GM12878 (cell line): ENCODE measurements around the gene SPOCD1. TPM values are rescaled to one million over a fixed set of nuclear protein-coding genes. Genes with fewer than 3 reads are reported as not detected.

ENCODE experiments used
- ATAC-seq: fragments of 200-7000 bp; cut with Tn5 transposase; 3 replicates; pipeline ENCODE4 v1.9.1; 2020; ENCODE audit warnings: mild to moderate bottlenecking, moderate library complexity
- BruUV-seq: library from RNA; stranded (reverse); fragments of 400-500 nt; replicated peaks from 2 replicates; lab custom pipeline; 2021; lab: Mats Ljungman, UMichigan
- CTCF ChIA-PET: fragments of 300-600 bp; sonication (Branson Sonifier 250); formaldehyde crosslinking; extraction: SDS; loops from one replicate; lab custom pipeline; 2021; ENCODE audit warnings: inconsistent platforms; lab: Yijun Ruan, JAX
- POLR2A ChIA-PET: fragments of 350-600 bp; formaldehyde crosslinking; extraction: SDS; loops from one replicate; lab custom pipeline; 2021; ENCODE audit warnings: inconsistent platforms; lab: Charles Lee
- RAD21 ChIA-PET: fragments of 300-600 bp; sonication (Branson Sonifier 250); formaldehyde crosslinking; loops from one replicate; lab custom pipeline; 2023; ENCODE audit warnings: antibody characterized with exemption; ENCODE audit not compliant: unreplicated experiment; lab: Charles Lee
- SMC1A ChIA-PET: fragments of 300-600 bp; sonication (Branson Sonifier 250); formaldehyde crosslinking; loops from one replicate; lab custom pipeline; 2023; ENCODE audit not compliant: unreplicated experiment, uncharacterized antibody; lab: Charles Lee
- DNase-seq: peaks from one replicate; pipeline ENCODE4 v3.0.0-alpha.2; 2011; ENCODE audit warnings: low read depth, low spot score
- FAIRE-seq: peaks from 3 replicates; lab custom pipeline; 2011; peaks lifted over from hg19 to GRCh38; lab: Jason Lieb, UNC
- H2AFZ ChIP-seq: 2 replicates; pipeline ENCODE4 v1.6.0; 2011; ENCODE audit warnings: low read depth, low read length, control low read depth; ENCODE audit not compliant: control insufficient read depth
- H3K27ac ChIP-seq: 2 replicates; pipeline ENCODE4 v1.5.1; 2011; ENCODE audit warnings: control low read depth; ENCODE audit not compliant: control insufficient read depth, insufficient read depth
- H3K27me3 ChIP-seq, 2 experiments: replicated peaks in 1 of 2; 2 replicates each; pipeline versions ENCODE4 v1.6.0 to v1.6.1; 2011; ENCODE audit warnings: low read length in 1 of 2; ENCODE audit not compliant: control insufficient read depth in 2 of 2, insufficient read depth in 2 of 2
- H3K36me3 ChIP-seq, 2 experiments: 2 replicates each; pipeline ENCODE4 v1.5.1; 2011; ENCODE audit warnings: low read length in 1 of 2; ENCODE audit not compliant: control insufficient read depth in 2 of 2, insufficient read depth in 2 of 2
- H3K4me1 ChIP-seq: 2 replicates; pipeline ENCODE4 v1.6.1; 2011; ENCODE audit warnings: mild to moderate bottlenecking, low read length, moderate library complexity, mixed read lengths; ENCODE audit not compliant: control insufficient read depth, insufficient read depth
- H3K4me2 ChIP-seq: 2 replicates; pipeline ENCODE4 v1.6.0; 2011; ENCODE audit warnings: control low read depth; ENCODE audit not compliant: control insufficient read depth, insufficient read depth
- H3K4me3 ChIP-seq: fragments of 200-600 bp; sonication (generic); 2 replicates; pipeline ENCODE4 v1.5.1; 2016
- H3K79me2 ChIP-seq: 2 replicates; pipeline ENCODE4 v1.6.0; 2011; ENCODE audit warnings: low read length; ENCODE audit not compliant: control insufficient read depth, insufficient read depth
- H3K9ac ChIP-seq: 2 replicates; pipeline ENCODE4 v1.8.0; 2011; ENCODE audit warnings: low read length, control low read depth, mixed read lengths; ENCODE audit not compliant: control insufficient read depth, insufficient read depth
- H3K9me3 ChIP-seq: replicated peaks from 3 replicates; pipeline ENCODE4 v1.5.1; 2011; ENCODE audit warnings: mild to moderate bottlenecking, low read length; ENCODE audit not compliant: control insufficient read depth, insufficient read depth
- H4K20me1 ChIP-seq: 2 replicates; pipeline ENCODE4 v1.6.0; 2011; ENCODE audit not compliant: control insufficient read depth, insufficient read depth
- BRCA1 ChIP-seq: IDR thresholded peaks from 2 replicates; pipeline ENCODE4 v1.6.1; 2011; ENCODE audit warnings: low read depth, low read length, improper control_type of control experiment
- CBFB ChIP-seq: IDR thresholded peaks from 2 replicates; pipeline ENCODE4 v1.6.1; 2016; ENCODE audit warnings: antibody characterized with exemption, low read depth
- MEF2B ChIP-seq: fragments of 450-650 bp; IDR thresholded peaks from 2 replicates; pipeline ENCODE4 v1.6.1; 2018; ENCODE audit warnings: mild to moderate bottlenecking, moderate library complexity; ENCODE audit not compliant: partially characterized antibody, poor library complexity, severe bottlenecking
- MLLT1 ChIP-seq: fragments of 450-650 bp; IDR thresholded peaks from 2 replicates; pipeline ENCODE4 v1.6.1; 2016; ENCODE audit warnings: mild to moderate bottlenecking
- PRDM15 ChIP-seq: fragments of 450-650 bp; formaldehyde crosslinking; IDR thresholded peaks from 2 replicates; pipeline ENCODE4 v1.4.0; 2020; ENCODE audit warnings: mild to moderate bottlenecking, moderate library complexity
- RCOR1 ChIP-seq: conservative IDR thresholded peaks from 2 replicates; pipeline ENCODE4 v1.6.1; 2012; ENCODE audit warnings: low read depth, low read length, improper control_type of control experiment
- RELB ChIP-seq: fragments of 450-650 bp; IDR thresholded peaks from 2 replicates; pipeline ENCODE4 v1.6.1; 2017; ENCODE audit warnings: low read depth, mild to moderate bottlenecking, moderate library complexity
- SIN3A ChIP-seq: IDR thresholded peaks from 2 replicates; pipeline ENCODE4 v1.6.1; 2012; ENCODE audit warnings: low read depth, low read length, improper control_type of control experiment
- STAT3 ChIP-seq: IDR thresholded peaks from 2 replicates; pipeline ENCODE4 v1.6.1; 2011; ENCODE audit warnings: low read depth, low read length, improper control_type of control experiment
- ZBTB11 ChIP-seq: fragments of 450-650 bp; formaldehyde crosslinking; IDR thresholded peaks from 2 replicates; pipeline ENCODE4 v1.5.0; 2022; ENCODE audit warnings: mild to moderate bottlenecking, missing genetic modification characterization
- WGBS: methylation state at CpG from one replicate; pipeline ENCODE4 v1.1.6; 2016; ENCODE audit warnings: low lambda C conversion rate; ENCODE audit not compliant: insufficient replicate concordance, insufficient coverage; ENCODE audit errors: missing lambda C conversion rate; 5-methylcytosine and 5-hydroxymethylcytosine counted together
- in situ Hi-C: fragments of 300-500 bp; cut with MboI; formaldehyde crosslinking; loops from 9 replicates; pipeline ENCODE4 v1.14.3; 2018; ENCODE audit warnings: mixed read lengths
- intact Hi-C: fragments of 100-400 bp; cut with micrococcal nuclease; formaldehyde crosslinking; loops from one replicate; pipeline ENCODE4 v1.14.2; 2022; ENCODE audit not compliant: unreplicated experiment
- polyA plus RNA-seq, 11 experiments: library from polyadenylated mRNA; depleted of rRNA in 4 of 11; unstranded in 6 of 11; stranded (reverse) in 5 of 11; fragments of >200 nt; fragmentation: Nextera tagmentation in 4 of 11; fragmentation: Illumina TruSeq in 1 of 11; extraction: Ambion mirVana in 4 of 11; extraction: Trizol in 1 of 11; gene quantifications; 1 replicate in 1 of 11; 2 replicates in 10 of 11; pipeline versions ENCODE4 v1.2.1 to v1.2.3, GENCODE V29; 2011 to 2016; ENCODE audit warnings: inconsistent platforms in 2 of 11, missing spikeins in 2 of 11, low read depth in 1 of 11
- total RNA-seq, 4 experiments: library from RNA; depleted of rRNA in 3 of 4; stranded (reverse); fragments of >200 nt in 3 of 4; fragmentation: Illumina TruSeq in 1 of 4; extraction: Trizol in 1 of 4; gene quantifications; 2 replicates each; pipeline versions ENCODE4 v1.2.1 to v1.2.3, GENCODE V29; 2013 to 2021

SPOCD1 gene
- total and polyA plus RNA-seq, 10 of the 15 experiments (the other 5 are each of a cell fraction or from before 2014, with no cell fraction given): 0.02 to 0.65 (median 0.13) TPM; not detected in 4

DNA sequence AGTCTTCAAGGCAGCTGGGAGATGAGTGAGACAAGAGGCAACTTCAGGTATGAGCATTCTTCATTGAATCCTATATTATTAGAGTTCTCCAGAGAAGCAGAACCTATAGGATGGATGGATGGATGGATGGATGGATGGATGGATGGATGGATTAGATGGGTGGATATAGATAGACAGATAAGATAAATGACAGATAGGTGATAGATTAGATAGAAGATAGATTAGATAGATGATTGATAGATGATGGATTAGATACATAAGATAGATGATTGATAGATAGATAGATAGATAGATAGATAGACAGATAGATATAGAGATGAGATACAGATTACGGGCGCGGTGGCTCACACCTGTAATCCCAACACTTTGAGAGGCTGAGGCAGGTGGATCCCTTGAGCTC, 43.2 kb upstream of the SPOCD1 start:
- WGBS: 98% methylated on average over 3 of the region's 3 CpGs
- in situ Hi-C loops: no loop called here

More for the DNA sequence above, 43.2 kb upstream of the SPOCD1 start:
- no peaks in the 10 kb centered on the region for H3K36me3 ChIP-seq
- no peak overlapping the region for H2AFZ ChIP-seq
- ChIA-PET RAD21 (interaction anchor here (0.7 to 5.2 kb wide), 4 partner anchors 12 to 104 kb away, joined by 3 to 51 read pairs (median 3); no protein-coding TSS in a partner anchor), POLR2A (no interaction called here), SMC1A (interaction anchor here (0.7 to 3.2 kb wide), 8 partner anchors 11 to 114 kb away, joined by 3 to 16 read pairs (median 4); no protein-coding TSS in a partner anchor), CTCF (interaction anchor here (1.1 to 5.5 kb wide), 5 partner anchors 18 to 121 kb away, joined by 3 to 42 read pairs (median 6); no protein-coding TSS in a partner anchor)
- ATAC-seq: no peak
- H3K4me1 ChIP-seq: no peaks in the 10 kb centered on the region
- H3K4me2 ChIP-seq: no peak overlapping the region
- H3K27ac ChIP-seq: no peak overlapping the region
- H4K20me1 ChIP-seq: no peaks in the 10 kb centered on the region
- H3K9ac ChIP-seq: no peak overlapping the region
- no peak for FAIRE-seq
- TF ChIP-seq STAT3: no peak
- no peak for TF ChIP-seq SIN3A
- TF ChIP-seq RCOR1: no peak
- no peak for TF ChIP-seq BRCA1
- no peak for TF ChIP-seq ZBTB11
- TF ChIP-seq PRDM15 (CRISPR knock-in tag): no peak
- no peak for TF ChIP-seq RELB
- TF ChIP-seq CBFB: no peak
- no peak for TF ChIP-seq MLLT1
- no peak for TF ChIP-seq MEF2B
- no peaks in the 10 kb centered on the region for H3K79me2 ChIP-seq
- no peaks in the 10 kb centered on the region for H3K27me3 ChIP-seq
- intact Hi-C loops: no loop called here
- H3K4me3 ChIP-seq: no peak overlapping the region
- BruUV-seq: no TSS peak
- H3K9me3 ChIP-seq: no peaks in the 10 kb centered on the region
- DNase-seq: no peak
